NCI-H1092 treated with DMSO at 0.1 percent for 48 hours (cell line): ENCODE data around the gene RASGEF1C.

Experiments used
- DNase-seq: peaks from one replicate; lab custom pipeline; 2025; lab: John Stamatoyannopoulos, UW

RASGEF1C gene

GRCh38 chr5:180081481-180081880, 127.5 kb downstream of the RASGEF1C start:
- DNase-seq: no peak

GRCh38 chr5:180080486-180081280, 128.3 kb downstream of the RASGEF1C start:
- DNase-seq: no peak

GRCh38 chr5:180079702-180080466, 129.1 kb downstream of the RASGEF1C start:
- DNase-seq: no peak

DNA sequence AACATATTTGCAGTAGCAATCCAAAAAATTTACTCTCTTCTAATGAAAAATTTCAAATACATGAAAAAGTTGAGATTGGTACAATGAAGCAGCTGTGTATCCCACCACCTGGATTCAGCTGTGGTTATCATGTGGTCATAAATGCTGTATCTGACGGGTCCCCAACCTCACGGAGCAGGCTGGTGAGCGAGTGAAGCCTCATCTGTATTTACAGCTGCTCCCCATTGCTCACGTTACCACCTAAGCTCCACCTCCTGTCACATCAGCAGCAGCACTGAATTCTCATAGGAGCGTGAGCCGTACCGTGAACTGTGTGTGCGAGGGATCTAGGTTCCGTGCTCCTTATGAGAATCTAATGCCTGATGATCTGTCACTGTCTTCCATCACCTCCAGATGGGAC, 130.7 kb downstream of the RASGEF1C start:
- no peak for DNase-seq

- DNase-seq: no peak
Measured at GRCh38 chr5:180077594-180078284, 131.3 kb downstream of the RASGEF1C start.

DNA sequence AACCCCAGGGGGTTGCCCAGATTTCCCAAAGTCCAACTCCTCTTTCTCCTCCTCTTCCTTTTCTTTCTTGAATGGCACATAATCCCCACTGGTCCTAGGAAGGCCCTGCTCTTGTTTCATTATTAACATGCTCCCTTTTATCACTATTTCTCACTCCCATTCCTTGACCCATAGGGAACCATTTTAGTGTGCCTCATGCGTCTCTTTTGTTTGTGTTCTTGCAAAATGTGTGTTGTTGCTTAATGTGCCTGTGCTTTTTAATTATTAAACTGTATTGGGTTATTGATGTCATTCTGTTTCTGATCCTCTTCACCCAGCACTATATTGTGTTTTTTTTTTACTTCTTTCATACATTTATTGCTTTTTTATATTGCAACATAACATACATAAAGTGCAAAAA, 133.3 kb downstream of the RASGEF1C start:
- no peak for DNase-seq

DNA sequence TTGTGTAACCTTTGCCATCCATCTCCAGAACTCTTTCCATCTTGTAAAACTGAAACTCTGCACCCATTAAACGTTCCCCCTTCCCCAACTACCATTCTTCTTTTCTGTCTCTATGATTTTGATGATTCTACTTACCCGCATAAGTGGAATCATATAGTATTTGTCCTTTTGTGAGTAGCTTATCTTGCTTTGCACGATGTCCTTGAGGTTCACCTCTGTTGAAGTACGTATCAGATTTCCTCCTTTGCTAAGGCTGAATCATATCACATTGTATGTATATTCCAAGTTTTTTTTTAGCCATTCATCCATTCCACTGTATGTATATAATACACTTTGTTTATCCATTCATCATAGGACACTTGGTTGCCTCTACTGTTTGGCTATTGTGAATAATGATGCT, 134.5 kb downstream of the RASGEF1C start:
- DNase-seq: no peak

GRCh38 chr5:180072556-180072955, 136.5 kb downstream of the RASGEF1C start:
- no peak for DNase-seq

DNA sequence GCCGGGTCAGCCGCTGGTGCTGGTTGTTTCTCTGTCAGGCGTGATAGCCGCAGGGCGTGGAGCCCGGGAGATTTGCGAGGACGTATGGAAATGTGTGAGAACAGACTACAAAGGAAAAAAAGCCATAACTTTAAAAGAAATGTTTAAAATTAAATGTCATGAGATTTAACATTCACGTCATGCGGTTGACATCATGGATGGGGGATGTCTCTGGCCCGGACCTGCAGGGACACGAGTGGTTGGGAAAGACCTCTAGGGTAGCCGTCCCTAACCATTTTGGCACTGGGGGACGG, 136.8 kb downstream of the RASGEF1C start:
- no peak for DNase-seq

DNA sequence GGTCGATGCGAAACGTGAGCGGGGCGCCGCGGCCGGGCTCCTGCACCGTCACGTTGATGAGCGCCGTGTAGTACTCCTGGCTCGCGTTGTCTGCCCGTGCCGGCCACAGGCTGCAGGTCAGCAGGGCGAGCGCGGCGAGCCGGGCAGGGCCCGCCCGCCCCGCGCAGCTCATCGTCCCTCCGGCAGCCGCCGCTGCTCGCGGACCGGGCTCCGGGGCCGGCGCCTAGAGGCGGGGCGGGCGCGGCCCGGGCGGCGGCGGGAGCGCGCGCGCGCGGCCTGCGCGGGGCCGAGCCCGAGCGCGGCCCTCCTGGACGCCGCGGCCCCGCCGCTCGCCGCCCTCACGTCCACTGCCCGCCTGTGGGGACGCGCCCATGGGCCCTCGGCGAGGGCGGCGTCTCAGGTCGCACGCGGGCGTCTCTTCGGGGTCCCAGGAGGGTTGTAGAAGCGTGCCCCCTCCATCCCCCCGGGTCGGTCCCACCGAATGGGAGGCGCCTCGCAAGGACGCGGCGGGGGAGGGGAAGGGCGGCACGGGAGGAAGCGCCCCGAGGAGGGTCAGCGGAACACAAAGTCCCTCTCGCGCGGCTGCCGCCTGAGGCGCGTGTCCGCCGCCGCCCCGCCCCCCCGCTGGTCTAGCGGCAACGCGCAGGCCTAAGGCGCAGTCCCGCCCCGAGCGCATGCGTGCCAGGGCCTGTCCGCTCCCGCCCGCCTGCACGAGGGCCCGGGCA, 137.3 kb downstream of the RASGEF1C start, which contains the start of gene RNF130:
Gene RNF130, minus strand, starts transcription at position 229 of the 725 bp plus-strand sequence. Its CDS starts 57 bp downstream, at position 172.
- DNase-seq: peak; percentile 72

DNA sequence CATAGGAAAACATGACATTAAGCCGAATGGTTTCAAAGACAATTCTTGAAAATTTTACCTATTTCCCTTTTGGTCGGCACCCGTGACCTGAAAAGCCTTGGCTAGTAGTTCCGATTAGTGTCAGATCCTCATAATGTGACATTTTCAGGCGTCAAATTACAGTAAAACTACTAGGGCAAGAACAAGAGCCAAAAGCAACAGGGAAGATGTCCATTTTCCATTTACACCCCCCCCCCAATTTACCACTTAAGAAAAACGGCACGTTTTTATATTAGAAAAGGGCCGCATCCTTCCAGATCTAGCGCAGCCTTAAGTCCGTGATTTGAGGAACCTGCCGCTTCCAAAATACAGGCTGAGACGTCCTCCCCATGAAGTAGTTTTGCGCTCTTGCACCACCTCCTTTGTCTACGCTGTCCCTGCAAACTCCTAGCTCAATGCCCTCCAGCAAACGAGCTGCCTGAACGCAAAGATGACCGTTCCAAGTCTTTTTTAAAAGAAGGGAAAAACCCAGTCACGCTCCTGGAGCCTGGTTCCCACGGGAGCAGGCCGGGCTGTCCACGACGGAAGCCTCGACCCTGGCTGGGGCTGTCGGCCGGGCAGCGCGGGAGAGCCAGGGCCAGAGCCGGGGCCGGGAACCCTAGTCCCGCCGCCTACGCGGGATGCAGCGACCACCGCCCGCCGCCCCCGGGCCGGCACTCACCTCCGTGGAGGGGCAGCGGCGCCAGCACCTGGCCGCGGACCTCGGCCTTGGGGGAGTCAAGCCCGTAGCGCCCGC, 138.1 kb downstream of the RASGEF1C start:
- DNase-seq: peak; percentile 20

DNA sequence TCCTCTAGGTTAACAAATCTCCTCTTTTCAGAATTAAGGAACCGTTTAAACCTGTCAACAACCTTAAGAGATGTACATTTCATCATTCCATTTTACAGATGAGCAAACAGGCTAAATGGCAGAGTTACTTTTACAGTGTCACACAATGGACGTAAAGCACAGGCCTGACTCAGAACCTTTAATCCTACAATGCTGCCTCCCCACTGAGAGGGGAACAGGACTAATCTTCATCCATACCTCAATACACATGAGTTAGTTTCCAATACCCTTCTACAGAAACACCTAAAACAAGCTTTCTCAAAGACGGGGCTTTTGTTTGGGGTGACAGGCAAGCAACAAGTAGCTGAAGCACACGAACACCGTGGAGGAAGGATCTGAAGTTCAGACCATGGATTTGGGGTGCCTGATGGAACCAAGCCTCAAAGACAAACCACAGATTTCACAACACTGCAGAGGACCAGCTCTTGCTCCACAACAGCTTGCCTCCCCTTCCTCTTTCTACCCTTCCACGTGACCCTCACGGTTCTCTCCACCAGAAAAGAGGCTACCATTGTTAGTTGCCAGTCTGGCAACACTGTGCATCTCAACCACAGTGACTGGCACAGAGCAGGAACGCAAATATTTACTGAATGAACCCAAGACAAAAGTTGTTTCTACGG, 139.3 kb downstream of the RASGEF1C start:
- peak; percentile 2 for DNase-seq

- no peak for DNase-seq
Measured at GRCh38 chr5:180068519-180069090, 140.4 kb downstream of the RASGEF1C start.

DNA sequence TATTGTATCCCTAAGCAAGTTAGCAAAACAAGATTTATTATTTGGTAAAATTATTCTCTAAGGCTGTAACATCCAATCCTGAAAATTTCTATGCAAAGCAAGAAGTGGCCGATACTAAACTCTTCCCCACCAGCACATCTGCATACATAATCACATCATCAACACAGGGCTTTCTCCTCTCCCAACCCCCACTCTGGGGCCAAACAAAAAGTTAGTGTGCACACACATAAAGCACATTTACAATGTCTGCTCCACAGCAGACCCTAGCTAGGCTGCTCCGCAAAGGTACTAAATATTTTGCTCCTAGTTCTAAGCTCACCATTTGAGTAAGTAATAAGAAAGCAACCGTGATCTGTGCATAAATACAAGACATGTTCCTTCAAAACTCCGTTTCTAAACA, 141.0 kb downstream of the RASGEF1C start:
- no peak for DNase-seq

DNA sequence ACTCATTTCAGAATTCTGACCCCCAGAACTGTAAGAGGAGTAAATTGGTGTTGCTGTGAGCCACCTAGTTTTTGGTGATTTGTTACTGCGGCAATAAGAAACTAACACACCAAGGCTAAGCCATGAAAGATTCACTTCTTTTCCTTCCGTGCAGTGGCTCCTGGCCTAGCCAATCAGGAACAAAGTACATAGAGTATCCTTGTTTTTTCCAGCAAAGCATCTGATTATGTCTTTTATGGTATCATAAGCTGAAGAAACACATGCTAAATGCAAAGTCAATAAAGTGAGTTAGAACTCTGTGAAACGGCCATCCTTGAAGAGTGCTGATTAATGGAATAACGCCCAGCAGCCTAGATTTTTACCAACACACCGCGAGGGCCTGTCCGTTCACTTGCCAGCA, 148.8 kb downstream of the RASGEF1C start:
- no peak for DNase-seq

GRCh38 chr5:180059326-180059725, 149.7 kb downstream of the RASGEF1C start:
- no peak for DNase-seq

GRCh38 chr5:180056153-180056552, 152.9 kb downstream of the RASGEF1C start:
- no peak for DNase-seq

DNA sequence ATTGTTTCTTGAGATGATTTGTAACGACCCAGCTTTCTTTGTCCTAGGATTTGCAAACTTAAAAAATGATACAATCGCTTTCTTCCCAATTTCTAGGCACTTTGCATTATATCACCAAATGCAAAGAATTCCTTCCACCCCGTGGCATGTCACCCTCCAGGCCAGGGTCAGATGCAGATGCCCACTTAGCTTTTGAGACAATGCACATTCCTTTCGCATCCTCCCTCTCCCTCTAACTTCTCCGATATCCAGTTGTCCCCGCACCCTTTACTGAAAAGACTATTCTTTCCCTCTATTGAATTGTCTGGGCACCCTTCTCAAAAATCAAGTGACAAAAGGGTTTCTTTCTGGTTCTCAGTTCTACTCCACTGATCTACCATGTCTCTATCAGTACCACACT, 154.8 kb downstream of the RASGEF1C start:
- no peak for DNase-seq

DNA sequence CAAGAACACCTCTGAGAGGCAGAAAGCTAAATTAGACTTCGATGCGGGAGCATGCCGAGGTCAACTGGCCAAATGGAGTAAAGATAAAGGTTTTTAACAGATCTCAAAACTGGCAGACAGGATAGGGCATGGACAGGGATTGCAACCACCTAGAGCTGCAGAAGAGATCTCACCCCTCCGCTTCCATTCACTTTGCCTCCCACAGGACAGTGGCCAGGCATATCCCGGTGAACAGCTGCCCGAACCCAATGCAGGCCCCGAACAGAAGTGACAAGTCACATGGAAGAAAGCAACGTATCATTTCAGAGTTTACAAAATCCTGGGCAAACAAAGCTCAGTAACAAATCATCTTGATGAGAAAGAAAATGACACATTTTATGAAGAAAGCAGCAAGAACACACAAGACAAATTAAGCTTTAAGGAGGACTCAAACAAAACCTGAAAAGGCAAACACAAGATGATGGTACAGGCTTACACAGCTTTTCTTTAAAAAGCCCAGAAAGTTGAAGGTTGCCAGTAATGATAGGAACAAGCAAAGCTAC, 155.9 kb downstream of the RASGEF1C start:
- no peak for DNase-seq

GRCh38 chr5:180052211-180052818, 156.7 kb downstream of the RASGEF1C start:
- no peak for DNase-seq
